ENCODE results near the gene MYOC. TPM values are rescaled to one million over a fixed set of nuclear protein-coding genes. Genes with fewer than 3 reads are reported as not detected.

The MYOC gene
- total RNA-seq, 1 experiment from 2014 or later, result not detected

- Histone ChIP-seq H4K20me1 (ENCODE audit: control insufficient read depth, insufficient read depth, insufficient read length) (no peaks in the 10 kb centered on the region), H3K4me1 (ENCODE audit: insufficient read depth, low read length) (peaks cover 2% of the 10 kb centered on the region; the same call in 1 of the 2 replicates), H2BK120ac (ENCODE audit: low read depth, low read length, poor library complexity, severe bottlenecking) (no peak overlapping the region), H3K27ac (ENCODE audit: insufficient read length, low read depth, low read length) (no peak overlapping the region), H2AK5ac (ENCODE audit: insufficient read length, low read length) (no peak overlapping the region), H3K18ac (ENCODE audit: insufficient read length, low read depth, low read length) (no peak overlapping the region), H3K79me2 (ENCODE audit: insufficient read depth, low read length) (no peaks in the 10 kb centered on the region), H4K5ac (ENCODE audit: insufficient read length, low read depth, low read length) (no peak overlapping the region), H2BK12ac (ENCODE audit: insufficient read length, low read depth, low read length) (no peak overlapping the region), H4K91ac (ENCODE audit: insufficient read length, low read depth, low read length) (no peak overlapping the region), H2BK20ac (ENCODE audit: low read depth, low read length, poor library complexity, severe bottlenecking) (no peak overlapping the region), H2AFZ (ENCODE audit: low read length) (no peak overlapping the region), H3K23ac (ENCODE audit: insufficient read length, low read depth, low read length) (no peak overlapping the region), H2BK5ac (ENCODE audit: insufficient read length, low read length) (no peak overlapping the region), H2BK15ac (ENCODE audit: low read depth, low read length) (no peak overlapping the region), H3K27me3 (ENCODE audit: insufficient read depth, low read length) (no peaks in the 10 kb centered on the region), H3K23me2 (ENCODE audit: insufficient read length, low read depth, low read length, poor library complexity, severe bottlenecking) (no peaks in the 10 kb centered on the region), H3K56ac (ENCODE audit: insufficient read length, low read depth, low read length) (no peak overlapping the region), H3K9me3 (ENCODE audit: control insufficient read depth, low read depth, low read length) (no peaks in the 10 kb centered on the region), H4K8ac (replicated peaks; ENCODE audit: insufficient read length, low read depth, low read length) (no peak overlapping the region), H3K4me2 (ENCODE audit: insufficient read depth, insufficient read length, low read length) (peak overlapping the region; percentile 18), H3K4ac (ENCODE audit: low read depth, low read length) (no peak overlapping the region), H3T11ph (ENCODE audit: low read length) (no peak overlapping the region), H3K14ac (ENCODE audit: insufficient read depth, low read length) (0 out of 2 replicates have a peak overlapping the region, but pooled peaks have one; percentile 10), H3K79me1 (ENCODE audit: insufficient read depth, low read depth, low read length, poor library complexity, severe bottlenecking) (no peaks in the 10 kb centered on the region), H3K9ac (ENCODE audit: extremely low read depth, insufficient read length, low read length) (no peak overlapping the region)
- peaks cover 38 to 43% of the 10 kb centered on the region in 2 experiments for H3K4me1 Mint-ChIP-seq
- no peaks in the 10 kb centered on the region for H3K36me3 Mint-ChIP-seq (ENCODE audit: insufficient read depth in 1 of 3, low read depth in 3 of 3)
- H3K4me3 Mint-ChIP-seq, result peak overlapping the region; percentile 7 to 63; a peak in 4 of 5 replicates
- no peaks in the 10 kb centered on the region for H3K9me3 Mint-ChIP-seq
- peak; percentile 84 for DNase-seq
- no CpG with 5 or more reads among the region's 10 CpGs for WGBS (ENCODE audit: extremely low coverage, insufficient read length, low lambda C conversion rate)
- no peaks in the 10 kb centered on the region; the same call in 1 of the 2 replicates for H3K27me3 Mint-ChIP-seq (ENCODE audit: low read depth)
- peak overlapping the region; percentile 90 to 97 (median 93) for H3K27ac Mint-ChIP-seq
- peak; percentile 42; the same call in 2 of the 3 replicates for TF ChIP-seq CTCF (conservative IDR thresholded peaks at IDR 0.05)
Observed at GRCh38 chr1:171641076-171641864, 11.2 kb downstream of the MYOC start.
